ENCODE measurements around the gene SLC25A26.
"Not testable (repeated sequence)": the region's sequence is repeated elsewhere in the genome, so short reads cannot be mapped to it uniquely, and the experiment has no call there.

The SLC25A26 gene

DNA sequence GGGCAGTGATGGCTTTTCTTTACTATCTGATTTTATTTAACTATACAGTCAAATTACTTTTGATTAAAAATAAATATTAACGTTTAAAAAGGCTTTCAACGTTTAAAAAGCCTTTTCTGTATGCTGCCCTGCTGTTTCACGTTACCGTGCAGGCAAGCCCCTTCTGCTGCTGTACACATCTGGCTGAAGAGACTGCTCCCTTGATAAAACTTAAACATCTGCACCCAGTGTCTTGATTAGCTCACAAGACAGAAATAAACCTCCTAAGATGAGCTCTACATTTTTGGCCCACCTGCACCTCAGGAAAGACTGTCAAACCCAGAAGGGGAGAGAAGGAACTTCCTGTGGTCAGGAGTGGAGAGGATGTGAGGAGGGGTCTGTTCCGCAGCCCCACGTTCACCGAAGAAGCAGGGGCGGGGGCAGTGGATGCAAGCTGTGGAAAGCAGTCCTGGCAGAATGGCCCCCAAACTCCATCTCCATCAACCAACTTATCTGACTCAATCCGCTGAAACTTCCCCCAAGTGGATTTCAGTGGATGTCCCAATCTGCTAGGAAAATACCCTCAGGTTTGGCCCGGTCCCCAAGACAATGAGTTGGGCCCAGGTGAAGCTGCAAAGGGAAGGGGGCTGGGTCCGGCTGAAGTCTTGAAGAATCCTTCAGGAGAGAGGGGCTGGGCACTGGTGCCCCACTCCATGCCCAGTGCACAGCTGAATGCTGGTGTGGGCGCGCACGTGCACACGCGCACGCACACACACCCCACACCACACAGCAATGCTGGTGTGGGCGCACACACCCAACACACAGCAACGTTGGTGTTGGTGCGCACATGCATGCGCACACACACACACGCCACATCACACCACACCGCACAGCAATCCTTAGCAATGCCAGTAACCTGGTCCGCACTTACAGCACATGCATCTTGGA, 191.4 kb downstream of the SLC25A26 start:
- no peak for DNase-seq (ENCODE audit: low read depth)

DNA sequence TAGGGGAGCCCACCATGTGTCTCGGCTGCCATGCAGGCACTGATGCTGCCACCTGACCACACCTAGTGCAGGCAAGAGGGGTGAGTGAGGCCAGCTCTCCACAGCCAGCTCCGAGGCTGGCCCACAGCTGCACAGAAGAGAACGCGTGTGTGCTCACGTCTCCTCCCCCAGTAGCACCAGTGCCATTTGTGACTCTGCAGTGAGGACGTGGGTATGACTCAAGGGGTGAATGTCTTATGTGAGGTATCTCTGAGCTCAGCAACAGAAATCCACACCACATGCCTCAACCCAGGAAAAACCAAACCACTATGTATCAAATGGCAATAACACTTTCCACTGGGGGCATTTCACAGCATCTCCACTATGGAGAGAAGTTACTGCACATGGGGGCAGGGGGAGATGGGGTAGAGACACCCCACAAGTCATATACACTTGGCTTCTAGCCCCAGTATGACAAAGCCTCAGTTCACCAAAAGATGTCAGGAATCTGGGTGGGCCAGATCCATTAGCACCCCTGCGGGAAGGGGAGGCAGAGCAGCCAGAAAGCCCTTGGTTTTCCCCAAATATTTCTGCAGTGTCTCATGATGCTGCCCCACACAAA, 192.4 kb downstream of the SLC25A26 start:
- DNase-seq (ENCODE audit: low read depth): no peak

- DNase-seq (ENCODE audit: low read depth): no peak
Observed at GRCh38 chr3:66414846-66415245, 194.0 kb downstream of the SLC25A26 start.

DNA sequence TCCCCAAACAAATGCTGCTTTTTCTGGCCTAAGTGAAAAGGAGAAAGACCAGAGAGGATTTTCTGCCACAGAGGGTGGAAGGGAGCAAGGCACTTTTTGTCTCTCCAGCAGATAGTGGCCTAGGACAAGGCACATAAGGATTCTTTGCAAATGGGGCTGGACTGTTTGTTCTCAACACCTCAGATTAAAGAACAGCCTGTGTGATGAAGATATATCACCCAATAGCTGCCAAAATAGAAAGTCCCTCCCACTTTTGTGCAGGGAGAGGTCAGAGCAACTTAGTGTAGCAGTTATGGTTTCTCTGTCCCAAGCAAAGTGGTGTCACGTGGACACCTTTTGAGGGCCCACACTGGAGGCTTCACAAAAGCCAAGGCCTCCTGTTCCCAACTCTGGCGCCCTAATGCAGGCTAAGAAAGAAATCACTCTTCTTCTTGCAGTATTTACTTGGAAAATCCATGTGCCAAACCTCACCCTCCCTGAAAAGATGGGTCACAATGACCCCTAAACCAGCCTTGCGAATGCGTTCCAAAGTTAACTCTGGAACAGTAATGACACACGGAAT, 195.1 kb downstream of the SLC25A26 start:
- no peak for DNase-seq (ENCODE audit: low read depth)

GRCh38 chr3:66416556-66417304, 195.9 kb downstream of the SLC25A26 start:
- DNase-seq (ENCODE audit: low read depth): no peak

DNA sequence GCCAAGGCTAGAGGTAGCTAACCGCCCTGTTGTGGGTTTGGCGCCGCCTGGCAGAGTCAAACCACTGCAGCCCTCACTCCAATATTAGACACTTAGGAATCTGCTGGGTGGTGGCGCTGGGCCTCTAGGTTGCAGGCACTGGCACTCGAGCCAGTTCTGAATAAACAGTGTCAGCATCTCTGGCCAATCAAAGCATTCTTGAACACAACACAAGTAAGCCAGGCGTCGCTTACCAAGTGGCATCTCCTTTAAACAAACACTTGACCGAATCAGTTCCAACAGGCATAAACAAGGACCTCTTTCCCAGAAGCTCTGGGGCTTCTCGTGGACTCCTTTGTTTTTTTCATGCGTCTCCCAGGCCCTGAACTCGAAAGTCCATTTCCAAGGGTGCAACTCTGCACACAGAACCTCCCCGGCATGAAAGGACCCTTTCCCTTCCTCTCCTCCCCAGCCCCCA, 197.7 kb downstream of the SLC25A26 start:
- DNase-seq (ENCODE audit: low read depth): no peak

DNA sequence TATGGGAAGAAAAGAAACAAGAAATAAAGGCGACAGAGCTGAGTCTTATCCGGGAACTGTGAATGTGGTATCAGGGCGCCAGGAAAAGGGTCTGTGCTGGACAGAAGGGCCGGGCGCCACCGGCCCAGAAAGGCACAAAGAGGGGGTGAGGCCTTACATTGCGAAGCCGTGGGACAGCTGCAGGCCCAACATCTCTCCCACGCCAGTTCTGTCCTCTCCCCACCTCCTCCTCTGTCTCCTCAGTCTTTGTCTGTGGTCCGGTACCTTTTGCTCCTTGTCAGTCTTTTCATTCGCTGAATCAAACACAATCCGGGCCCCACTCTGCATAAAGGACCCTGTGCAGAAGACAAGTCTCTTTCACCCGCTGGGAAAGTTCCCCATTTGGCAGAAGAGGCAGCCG, 198.2 kb downstream of the SLC25A26 start:
- no peak for DNase-seq (ENCODE audit: low read depth)

- DNase-seq (ENCODE audit: low read depth): not testable (repeated sequence)
Observed at GRCh38 chr3:66421144-66421543, 200.3 kb downstream of the SLC25A26 start.

- not testable (repeated sequence) for DNase-seq (ENCODE audit: low read depth)
Observed at GRCh38 chr3:66421893-66422292, 201.1 kb downstream of the SLC25A26 start.

DNA sequence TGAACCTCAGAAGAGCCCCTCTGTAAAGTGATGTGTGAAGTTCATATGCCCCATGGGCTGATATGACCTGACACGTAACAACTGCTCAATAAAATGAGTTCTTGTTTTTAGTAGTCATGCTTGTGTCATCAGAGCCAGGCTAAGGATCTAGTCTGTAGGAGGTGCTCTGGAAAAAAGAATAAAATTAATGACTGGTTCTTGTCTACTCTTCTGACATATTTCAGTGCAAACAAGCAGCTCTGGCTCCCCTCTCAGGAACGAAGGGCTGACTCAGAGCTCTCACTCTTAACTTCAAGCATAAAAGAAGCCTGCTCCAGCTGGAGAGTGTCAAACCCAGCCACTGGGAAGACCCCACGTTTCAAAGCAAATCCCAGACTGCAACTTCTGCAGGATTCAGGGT, 203.0 kb downstream of the SLC25A26 start:
- DNase-seq (ENCODE audit: low read depth): no peak

- DNase-seq (ENCODE audit: low read depth): no peak
Observed at GRCh38 chr3:66425032-66425431, 204.2 kb downstream of the SLC25A26 start.

GRCh38 chr3:66425576-66426114, 204.8 kb downstream of the SLC25A26 start:
- DNase-seq (ENCODE audit: low read depth): no peak

DNA sequence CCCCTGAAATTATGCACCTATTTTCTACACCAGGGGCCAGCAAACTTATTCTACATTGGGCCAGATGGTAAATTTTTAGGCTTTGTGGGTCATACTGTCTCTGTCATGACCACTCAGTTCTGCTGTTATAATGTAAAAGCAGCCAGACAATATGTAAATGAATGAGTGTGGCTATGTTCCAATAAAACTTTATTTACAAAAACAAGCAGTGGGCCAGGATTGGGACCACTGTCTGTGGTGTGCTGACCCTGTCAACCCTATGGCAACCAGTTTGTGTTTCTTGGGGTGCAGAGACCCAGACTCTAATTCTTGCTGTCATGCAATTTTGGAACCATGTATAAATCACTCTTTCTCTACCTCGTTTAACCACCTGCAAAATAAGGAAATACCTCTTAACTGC, 205.3 kb downstream of the SLC25A26 start:
- DNase-seq (ENCODE audit: low read depth): no peak

GRCh38 chr3:66427352-66427751, 206.6 kb downstream of the SLC25A26 start:
- DNase-seq (ENCODE audit: low read depth): no peak

- DNase-seq (ENCODE audit: low read depth): no peak
Observed at GRCh38 chr3:66427951-66428474, 207.2 kb downstream of the SLC25A26 start.
